HepG2 (cell line): ENCODE results near the gene IZUMO4. TPM values are rescaled to one million over a fixed set of nuclear protein-coding genes. Genes with fewer than 3 reads are reported as not detected.
A peak's percentile ranks its signal among the peaks of the same experiment; 100 is the strongest.

Source experiments
- DMAP1 ChIP-seq: IDR thresholded peaks from 2 replicates; pipeline ENCODE4 v1.6.1; 2016
- DR1 ChIP-seq: sonication (generic); formaldehyde crosslinking; IDR thresholded peaks from 2 replicates; pipeline ENCODE4 v1.8.0; 2021; ENCODE audit warnings: mild to moderate bottlenecking, missing genetic modification reagents, inconsistent platforms
- GMEB1 ChIP-seq: sonication (generic); formaldehyde crosslinking; IDR thresholded peaks from 2 replicates; pipeline ENCODE4 v1.5.1; 2020; ENCODE audit warnings: missing genetic modification reagents, mild to moderate bottlenecking, borderline replicate concordance
- HDAC1 ChIP-seq: sonication (generic); formaldehyde crosslinking; IDR thresholded peaks from 2 replicates; pipeline ENCODE4 v1.5.1; 2020; ENCODE audit warnings: mild to moderate bottlenecking, missing genetic modification reagents
- HOMEZ ChIP-seq: IDR thresholded peaks from 2 replicates; pipeline ENCODE4 v1.6.1; 2016; ENCODE audit warnings: low read depth
- MAX ChIP-seq: IDR thresholded peaks from 2 replicates; pipeline ENCODE4 v1.6.1; 2012; ENCODE audit warnings: inconsistent platforms
- MNT ChIP-seq: fragments of 450-650 bp; IDR thresholded peaks from 2 replicates; pipeline ENCODE4 v1.6.1; 2016
- MTF1 ChIP-seq: sonication (generic); formaldehyde crosslinking; IDR thresholded peaks from 2 replicates; pipeline ENCODE4 v1.5.0; 2020; ENCODE audit warnings: missing genetic modification reagents
- POLR2AphosphoS5 ChIP-seq: IDR thresholded peaks from 2 replicates; pipeline ENCODE4 v1.6.1; 2012; ENCODE audit warnings: low read depth, low read length
- RXRB ChIP-seq: IDR thresholded peaks from 2 replicates; pipeline ENCODE4 v1.6.1; 2016; ENCODE audit warnings: borderline replicate concordance, missing genetic modification reagents, missing compliant biosample characterization
- XBP1 ChIP-seq: sonication (generic); formaldehyde crosslinking; IDR thresholded peaks from 2 replicates; pipeline ENCODE4 v1.5.0; 2020; ENCODE audit warnings: missing genetic modification reagents
- ZBED4 ChIP-seq: sonication (generic); formaldehyde crosslinking; IDR thresholded peaks from 2 replicates; pipeline ENCODE4 v1.4.0; 2020; ENCODE audit warnings: missing genetic modification reagents, borderline replicate concordance
- ZBTB37 ChIP-seq: sonication (generic); formaldehyde crosslinking; IDR thresholded peaks from 2 replicates; pipeline ENCODE4 v1.4.0; 2020; ENCODE audit warnings: mild to moderate bottlenecking, missing genetic modification reagents
- ZC3H13 ChIP-seq: sonication (generic); formaldehyde crosslinking; IDR thresholded peaks from 2 replicates; pipeline ENCODE4 v1.8.1; 2023; ENCODE audit warnings: mild to moderate bottlenecking, missing genetic modification reagents, moderate library complexity
- ZNF274 ChIP-seq: sonication (generic); formaldehyde crosslinking; IDR thresholded peaks from 2 replicates; pipeline ENCODE4 v1.5.1; 2020; ENCODE audit warnings: mild to moderate bottlenecking, missing genetic modification reagents
- ZNF546 ChIP-seq: sonication (generic); formaldehyde crosslinking; conservative IDR thresholded peaks from 2 replicates; pipeline ENCODE4 v1.8.1; 2023; ENCODE audit warnings: mild to moderate bottlenecking, missing genetic modification reagents
- ZNF569 ChIP-seq: sonication (generic); formaldehyde crosslinking; IDR thresholded peaks from 2 replicates; pipeline ENCODE4 v1.5.0; 2020; ENCODE audit warnings: mild to moderate bottlenecking, missing genetic modification reagents, moderate library complexity, borderline replicate concordance
- ZSCAN12 ChIP-seq: sonication (generic); formaldehyde crosslinking; IDR thresholded peaks from 2 replicates; pipeline ENCODE4 v1.9.0; 2021; ENCODE audit warnings: mild to moderate bottlenecking, missing genetic modification reagents
- ZSCAN22 ChIP-seq: sonication (generic); formaldehyde crosslinking; IDR thresholded peaks from 2 replicates; pipeline ENCODE4 v1.4.0; 2020; ENCODE audit warnings: mild to moderate bottlenecking, missing genetic modification reagents
- polyA plus RNA-seq, 8 experiments: library from polyadenylated mRNA; depleted of rRNA in 3 of 8; stranded (reverse) in 7 of 8; unstranded in 1 of 8; fragments of >200 nt; fragmentation: Illumina TruSeq in 4 of 8; extraction: Trizol in 4 of 8; gene quantifications; 2 replicates each; pipeline versions ENCODE4 v1.2.1 to v1.2.3, GENCODE V29; 2011 to 2016; ENCODE audit warnings: low read depth in 4 of 8, missing spikeins in 1 of 8, mixed read lengths in 1 of 8; ENCODE audit not compliant: insufficient read depth in 1 of 8
- total RNA-seq, 5 experiments: library from RNA; depleted of rRNA; stranded (reverse); fragments of >200 nt; fragmentation: Illumina TruSeq; extraction: Trizol; gene quantifications; 2 replicates each; pipeline ENCODE4 v1.2.3, GENCODE V29; 2016; ENCODE audit warnings: low read depth in 1 of 5

Gene IZUMO4
- total and polyA plus RNA-seq, 2 of the 13 experiments (the other 11 are each of a cell fraction or from before 2014, with no cell fraction given), result 0.77 to 3.9 TPM

- TF ChIP-seq GMEB1 (CRISPR knock-in tag) (peak; percentile 38; the same call in 1 of the 2 replicates), MAX (peak; percentile 81), XBP1 (no peak), RXRB (peak; percentile 56), ZBTB37 (CRISPR knock-in tag) (peak; percentile 75; the same call in 1 of the 2 replicates), ZC3H13 (CRISPR knock-in tag) (no peak), HOMEZ (peak; percentile 19; the same call in 1 of the 2 replicates), MTF1 (CRISPR knock-in tag) (no peak), ZSCAN12 (no peak), ZNF546 (CRISPR knock-in tag) (no peak), ZNF569 (CRISPR knock-in tag) (0 out of 2 replicates have a peak, but pooled peaks have one; percentile 69), DMAP1 (peak; percentile 82), ZSCAN22 (CRISPR knock-in tag) (no peak), POLR2AphosphoS5 (peak; percentile 83), ZBED4 (CRISPR knock-in tag) (peak; percentile 48; the same call in 1 of the 2 replicates), MNT (no peak), DR1 (CRISPR knock-in tag) (peak; percentile 69; the same call in 1 of the 2 replicates), ZNF274 (no peak), HDAC1 (peak; percentile 61; the same call in 1 of the 2 replicates)
These were observed 37.1 kb upstream of the IZUMO4 start (continued) for GRCh38 chr19:2059422-2060201.
